Measurements from ENCODE around the gene EIF4E3. TPM values are rescaled to one million over a fixed set of nuclear protein-coding genes. Genes with fewer than 3 reads are reported as not detected.

EIF4E3 gene
- total RNA-seq, 2 experiments from 2014 or later = 48.2 to 50.4 TPM

DNA sequence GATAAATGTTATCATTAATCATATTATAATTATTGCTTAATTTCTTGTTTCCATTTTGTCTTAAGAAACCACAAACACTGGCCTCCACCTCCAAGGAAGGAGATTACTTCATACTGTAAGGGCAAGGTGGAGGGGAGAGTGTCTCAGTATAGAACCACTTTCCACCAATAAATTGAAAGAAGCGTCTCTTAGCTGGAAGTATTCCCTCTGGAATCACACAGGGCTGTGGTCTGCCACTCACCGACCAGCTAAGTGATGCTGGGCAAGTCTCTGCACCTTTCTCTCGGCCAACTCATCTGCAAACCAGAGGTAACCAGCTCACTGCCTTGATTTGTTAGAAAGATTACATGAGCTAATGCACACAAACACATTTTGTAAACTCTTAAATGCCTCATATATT is 63.1 kb downstream of the EIF4E3 start:
- peaks cover 9% of the 10 kb centered on the region for H3K36me3 ChIP-seq (ENCODE audit: insufficient read depth, low read length)
- no peak overlapping the region for H3K4me3 ChIP-seq (ENCODE audit: low read length)
- peaks cover 0 to 5% of the 10 kb centered on the region in 2 experiments for H3K9me3 ChIP-seq (ENCODE audit: control insufficient read depth in 1 of 2, insufficient read depth in 1 of 2, low read length in 2 of 2)
- intact Hi-C loops (cut with DNase I, micrococcal nuclease) = no loop called here
- H3K4me1 ChIP-seq (ENCODE audit: insufficient read depth, low read length) = peaks cover 12% of the 10 kb centered on the region
- H3K36me3 Mint-ChIP-seq (ENCODE audit: low read depth) = peaks cover 34% of the 10 kb centered on the region
- peak overlapping the region; percentile 69 for H3K27ac Mint-ChIP-seq
- H3K9me3 Mint-ChIP-seq = peaks cover 7% of the 10 kb centered on the region
- CTCF ChIA-PET = no interaction called here
- H3K27me3 ChIP-seq (ENCODE audit: control insufficient read depth in 1 of 2, insufficient read depth in 2 of 2, low read length in 2 of 2) = no peaks in the 10 kb centered on the region
- POLR2A ChIA-PET = interaction anchor here (0.9 kb wide), 1 partner anchor 28 kb away, joined by 4 read pairs; no protein-coding TSS in a partner anchor
- peak overlapping the region; percentile 31 for H3K4me3 Mint-ChIP-seq
- ATAC-seq (ENCODE audit: poor library complexity) (no peak), DNase-seq (no peak)
- peaks cover 48% of the 10 kb centered on the region for H3K4me1 Mint-ChIP-seq (ENCODE audit: low read depth)
- no peaks in the 10 kb centered on the region for H3K27me3 Mint-ChIP-seq
- TF ChIP-seq, protein P1, sequence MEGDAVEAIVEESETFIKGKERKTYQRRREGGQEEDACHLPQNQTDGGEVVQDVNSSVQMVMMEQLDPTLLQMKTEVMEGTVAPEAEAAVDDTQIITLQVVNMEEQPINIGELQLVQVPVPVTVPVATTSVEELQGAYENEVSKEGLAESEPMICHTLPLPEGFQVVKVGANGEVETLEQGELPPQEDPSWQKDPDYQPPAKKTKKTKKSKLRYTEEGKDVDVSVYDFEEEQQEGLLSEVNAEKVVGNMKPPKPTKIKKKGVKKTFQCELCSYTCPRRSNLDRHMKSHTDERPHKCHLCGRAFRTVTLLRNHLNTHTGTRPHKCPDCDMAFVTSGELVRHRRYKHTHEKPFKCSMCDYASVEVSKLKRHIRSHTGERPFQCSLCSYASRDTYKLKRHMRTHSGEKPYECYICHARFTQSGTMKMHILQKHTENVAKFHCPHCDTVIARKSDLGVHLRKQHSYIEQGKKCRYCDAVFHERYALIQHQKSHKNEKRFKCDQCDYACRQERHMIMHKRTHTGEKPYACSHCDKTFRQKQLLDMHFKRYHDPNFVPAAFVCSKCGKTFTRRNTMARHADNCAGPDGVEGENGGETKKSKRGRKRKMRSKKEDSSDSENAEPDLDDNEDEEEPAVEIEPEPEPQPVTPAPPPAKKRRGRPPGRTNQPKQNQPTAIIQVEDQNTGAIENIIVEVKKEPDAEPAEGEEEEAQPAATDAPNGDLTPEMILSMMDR (IDR thresholded peaks at IDR 0.05) = no peak
- no peak overlapping the region for H3K27ac ChIP-seq (ENCODE audit: low read depth in 1 of 2, low read length in 2 of 2)

DNA sequence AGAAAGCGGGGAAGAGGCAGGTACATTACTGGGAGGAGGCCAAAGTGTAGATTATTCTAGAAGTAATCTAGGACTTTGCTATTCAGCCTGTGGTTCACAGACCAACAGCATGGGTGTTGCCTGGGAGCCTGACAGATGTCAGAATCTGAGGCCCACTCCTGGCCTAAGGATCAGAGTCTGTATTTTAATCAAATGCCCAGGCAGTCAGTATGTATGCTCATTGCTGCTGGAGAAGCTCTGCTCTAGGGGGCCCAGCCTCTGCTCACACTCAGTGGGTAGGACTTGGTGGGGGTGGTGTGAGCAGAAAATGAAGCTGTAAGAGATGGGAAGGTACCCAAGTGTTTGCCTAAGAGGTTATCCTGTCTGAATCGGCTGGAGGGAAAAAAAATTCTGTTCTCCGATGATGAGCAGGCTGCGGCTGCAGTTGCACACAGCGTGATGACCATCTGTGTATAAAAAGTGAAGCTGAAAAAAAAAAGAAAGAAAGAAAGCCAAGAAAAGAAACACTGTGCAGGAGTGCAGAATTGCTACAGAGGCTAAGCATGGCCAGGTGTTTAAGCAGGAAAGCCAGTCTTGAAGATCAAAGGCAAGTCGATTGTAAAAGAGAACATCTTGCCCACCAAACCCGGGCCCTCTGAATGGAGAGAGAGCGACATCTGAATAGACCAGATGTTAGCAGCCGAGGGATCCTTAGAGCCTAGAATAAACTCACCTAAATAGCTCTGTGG is 65.2 kb downstream of the EIF4E3 start:
- no peaks in the 10 kb centered on the region for H3K9me3 ChIP-seq (ENCODE audit: control insufficient read depth in 1 of 2, insufficient read depth in 1 of 2, low read length in 2 of 2)
- H3K4me3 ChIP-seq (ENCODE audit: low read length) = no peak overlapping the region
- intact Hi-C loops (cut with DNase I, micrococcal nuclease) = no loop called here
- Mint-ChIP-seq H3K36me3 (ENCODE audit: low read depth) (peaks cover 20% of the 10 kb centered on the region), H3K27me3 (no peaks in the 10 kb centered on the region), H3K4me3 (no peak overlapping the region), H3K4me1 (ENCODE audit: low read depth) (peaks cover 48% of the 10 kb centered on the region), H3K27ac (no peak overlapping the region), H3K9me3 (no peaks in the 10 kb centered on the region)
- ChIA-PET POLR2A (no interaction called here), CTCF (no interaction called here)
- no peaks in the 10 kb centered on the region for H3K27me3 ChIP-seq (ENCODE audit: control insufficient read depth in 1 of 2, insufficient read depth in 2 of 2, low read length in 2 of 2)
- ATAC-seq (ENCODE audit: poor library complexity) (no peak), DNase-seq (no peak)
- peaks cover 9% of the 10 kb centered on the region for H3K36me3 ChIP-seq (ENCODE audit: insufficient read depth, low read length)
- peaks cover 12% of the 10 kb centered on the region for H3K4me1 ChIP-seq (ENCODE audit: insufficient read depth, low read length)
- TF ChIP-seq, protein P1 (IDR thresholded peaks at IDR 0.05) = no peak
- H3K27ac ChIP-seq (ENCODE audit: low read depth in 1 of 2, low read length in 2 of 2) = no peak overlapping the region

DNA sequence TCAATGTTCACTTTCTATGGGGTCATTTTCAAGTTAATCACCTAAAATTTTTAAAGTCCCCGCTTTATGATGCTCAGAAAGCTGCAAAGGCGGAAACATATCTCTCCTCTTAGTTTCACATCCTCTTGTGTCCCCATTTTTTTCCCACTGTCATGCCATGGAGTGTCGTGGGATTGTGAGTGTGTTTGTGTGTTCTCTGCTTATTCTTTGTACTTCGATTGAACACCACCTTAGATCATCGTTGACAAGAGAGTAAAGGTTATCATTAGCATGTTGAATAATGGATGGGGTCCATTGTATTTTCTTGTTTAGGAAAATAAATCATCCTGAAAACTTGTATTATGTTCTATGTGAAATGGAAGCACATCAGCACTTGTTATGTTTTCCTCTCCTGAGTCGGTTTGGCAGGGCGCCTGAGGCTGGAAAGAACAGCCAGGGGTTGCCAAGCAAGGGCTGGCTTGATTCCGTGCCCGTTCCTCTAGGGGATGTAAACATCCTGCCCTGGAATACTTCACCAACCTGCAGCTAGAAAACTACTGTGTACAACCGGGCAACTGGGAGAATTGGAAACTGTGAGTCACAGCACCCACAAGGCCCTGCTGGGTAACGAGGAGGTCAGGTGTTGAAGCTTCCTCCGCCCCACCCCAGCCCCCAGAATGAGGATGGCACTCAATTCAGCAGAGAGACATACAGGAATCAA is 67.2 kb downstream of the EIF4E3 start:
- ChIA-PET POLR2A (no interaction called here), CTCF (no interaction called here)
- Histone ChIP-seq H3K27me3 (ENCODE audit: control insufficient read depth in 1 of 2, insufficient read depth in 2 of 2, low read length in 2 of 2) (no peaks in the 10 kb centered on the region), H3K4me3 (ENCODE audit: low read length) (no peak overlapping the region), H3K9me3 (ENCODE audit: control insufficient read depth in 1 of 2, insufficient read depth in 1 of 2, low read length in 2 of 2) (no peaks in the 10 kb centered on the region), H3K4me1 (ENCODE audit: insufficient read depth, low read length) (peaks cover 6% of the 10 kb centered on the region), H3K27ac (ENCODE audit: low read depth in 1 of 2, low read length in 2 of 2) (no peak overlapping the region), H3K36me3 (ENCODE audit: insufficient read depth, low read length) (peaks cover 4% of the 10 kb centered on the region)
- DNase-seq (no peak), ATAC-seq (ENCODE audit: poor library complexity) (no peak)
- Mint-ChIP-seq H3K4me3 (no peak overlapping the region), H3K4me1 (ENCODE audit: low read depth) (peaks cover 39% of the 10 kb centered on the region), H3K9me3 (no peaks in the 10 kb centered on the region), H3K27ac (no peak overlapping the region), H3K36me3 (ENCODE audit: low read depth) (peaks cover 12% of the 10 kb centered on the region), H3K27me3 (no peaks in the 10 kb centered on the region)
- TF ChIP-seq, protein P1 (IDR thresholded peaks at IDR 0.05) = no peak
- intact Hi-C loops (cut with DNase I, micrococcal nuclease) = no loop called here

Measured in CD4-positive, alpha-beta T cell (primary cell).